Large intestine (tissue), 3 donors: Measurements from ENCODE around the gene STK32C. TPM values are rescaled to one million over a fixed set of nuclear protein-coding genes. Genes with fewer than 3 reads are reported as not detected.

Experiments used
- DNase-seq, 2 donors: peaks; one replicate each; pipeline versions ENCODE4 v3.0.0 to v3.0.0-alpha.2; 2013
- H3K27ac ChIP-seq: one replicate; pipeline ENCODE4 v1.5.1; 2013; ENCODE audit warnings: low read length
- H3K27me3 ChIP-seq: 2 replicates; pipeline ENCODE4 v1.6.1; 2013; ENCODE audit warnings: low read length; ENCODE audit not compliant: control insufficient read depth, insufficient read depth
- H3K36me3 ChIP-seq: 2 replicates; pipeline ENCODE4 v1.6.1; 2013; ENCODE audit warnings: low read length; ENCODE audit not compliant: control insufficient read depth, insufficient read depth
- H3K4me1 ChIP-seq: one replicate; pipeline ENCODE4 v1.6.1; 2013; ENCODE audit warnings: low read length; ENCODE audit not compliant: control insufficient read depth, insufficient read depth
- H3K4me3 ChIP-seq: one replicate; pipeline ENCODE4 v1.5.1; 2013; ENCODE audit warnings: low read length
- H3K9me3 ChIP-seq: one replicate; pipeline ENCODE4 v1.6.1; 2013; ENCODE audit warnings: mild to moderate bottlenecking, low read depth, low read length, moderate library complexity; ENCODE audit not compliant: control insufficient read depth
- WGBS: methylation state at CpG from one replicate; pipeline ENCODE4 v1.1.5; 2013; ENCODE audit warnings: low lambda C conversion rate; ENCODE audit not compliant: insufficient coverage; 5-methylcytosine and 5-hydroxymethylcytosine counted together
- polyA plus RNA-seq: library from polyadenylated mRNA; unstranded; fragments of 120-200 nt; gene quantifications from one replicate; pipeline ENCODE4 v1.2.1, GENCODE V29; 2013

Gene STK32C
- polyA plus RNA-seq, 1 donor, result 16.2 TPM

DNA sequence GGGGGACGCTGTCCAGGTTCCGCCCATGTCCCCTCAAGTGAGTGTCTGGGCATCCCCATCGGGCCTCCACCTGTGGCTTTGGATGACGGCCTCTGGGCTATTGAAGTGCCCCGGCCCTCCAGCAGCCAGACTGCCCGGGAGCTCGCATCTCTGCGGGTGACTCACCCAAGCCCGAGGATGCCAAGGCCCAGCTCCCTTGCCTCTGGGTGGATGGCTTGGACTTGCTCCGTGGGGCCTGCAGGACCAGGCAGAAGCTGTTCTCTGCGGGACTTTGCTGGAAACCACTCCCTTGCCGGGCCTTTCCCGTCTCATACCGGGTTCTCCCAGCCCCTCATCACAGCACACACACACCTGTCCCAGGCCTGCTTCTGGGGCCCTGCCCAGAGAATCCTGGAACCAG, 98.6 kb downstream of the STK32C start:
- 83% methylated on average over 1 of the region's 14 CpGs for WGBS
- no peak for DNase-seq
- H3K4me3 ChIP-seq, result no peak overlapping the region
- no peaks in the 10 kb centered on the region for H3K9me3 ChIP-seq
- H3K36me3 ChIP-seq, result no peaks in the 10 kb centered on the region
- no peaks in the 10 kb centered on the region for H3K4me1 ChIP-seq
- no peak overlapping the region for H3K27ac ChIP-seq
- no peaks in the 10 kb centered on the region for H3K27me3 ChIP-seq

DNA sequence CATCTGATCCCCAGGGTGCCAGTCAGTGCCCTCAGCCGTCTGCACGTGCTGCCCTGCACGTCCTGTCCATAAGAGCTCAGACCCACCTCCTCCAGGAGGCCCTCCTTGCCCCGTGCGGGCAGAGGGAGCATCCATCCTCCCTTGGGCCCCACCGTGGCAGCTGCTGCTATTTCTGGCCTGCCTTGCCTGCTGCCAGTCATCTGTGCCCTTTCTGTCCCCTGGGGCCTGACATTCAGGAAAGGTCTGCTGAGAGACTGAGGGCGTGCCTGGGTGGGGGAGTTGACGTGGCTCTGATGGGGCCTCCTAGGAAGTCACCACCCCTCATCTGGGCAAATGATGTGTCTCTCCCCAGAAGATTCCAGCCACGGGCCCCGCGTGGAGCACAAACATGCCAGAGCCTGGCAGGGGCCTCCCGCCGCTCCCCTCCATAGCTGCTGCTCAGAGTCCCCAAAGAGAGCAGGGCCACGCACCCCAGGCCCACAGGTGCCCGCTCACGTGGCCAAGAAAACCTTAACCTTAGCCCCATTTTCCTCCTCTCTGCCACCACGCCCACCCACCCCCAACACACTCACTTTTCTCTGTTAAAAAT, 99.2 kb downstream of the STK32C start:
- no peaks in the 10 kb centered on the region for H3K9me3 ChIP-seq
- H3K36me3 ChIP-seq, result no peaks in the 10 kb centered on the region
- H3K27me3 ChIP-seq, result no peaks in the 10 kb centered on the region
- no CpG with 5 or more reads among the region's 17 CpGs for WGBS
- H3K27ac ChIP-seq, result no peak overlapping the region
- no peaks in the 10 kb centered on the region for H3K4me1 ChIP-seq
- DNase-seq, result no peak
- no peak overlapping the region for H3K4me3 ChIP-seq

DNA sequence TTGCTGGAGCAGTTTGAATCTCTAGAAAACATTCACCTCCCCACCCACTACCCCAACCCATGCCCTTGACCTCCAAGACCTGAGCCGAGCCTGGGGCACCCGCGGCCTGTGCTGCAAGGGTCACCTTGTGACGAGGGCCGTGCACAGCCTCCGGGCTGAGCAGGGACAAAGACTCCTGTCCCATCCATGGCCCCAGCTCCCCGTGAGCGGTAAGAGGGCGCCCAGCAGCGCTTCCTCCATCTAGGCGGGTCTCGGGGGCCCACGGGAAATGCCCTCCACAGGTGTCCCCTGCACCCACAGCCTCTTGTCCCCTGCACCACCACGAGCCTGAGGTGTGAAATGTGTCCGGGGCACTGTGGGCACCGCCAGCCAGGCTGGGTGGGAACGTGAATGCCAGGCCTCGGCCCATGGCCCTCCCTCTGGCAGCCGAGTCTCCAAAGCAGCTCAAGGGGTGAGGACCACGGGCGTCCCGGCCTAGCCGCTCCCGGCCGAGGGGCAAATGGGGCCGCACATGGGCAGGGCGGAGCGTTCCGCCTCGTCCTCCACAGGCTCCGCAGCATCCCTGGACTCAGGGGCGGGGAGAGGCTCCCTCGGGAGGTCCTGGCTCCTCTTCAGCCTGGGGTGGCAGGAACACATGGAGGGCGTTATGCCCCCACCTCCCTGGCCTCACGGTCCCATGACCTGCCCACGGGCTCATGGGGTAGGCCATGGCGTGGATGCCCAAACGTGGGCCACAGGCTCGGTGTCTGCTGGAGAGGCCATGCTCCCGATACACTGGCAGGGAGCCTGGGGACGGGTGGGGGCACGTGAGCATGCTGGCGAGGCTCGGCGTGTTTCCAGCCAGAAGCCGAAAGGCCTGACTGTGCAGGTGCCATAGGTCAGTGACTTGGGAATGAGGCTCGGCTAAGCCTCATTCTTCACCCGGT, 100.0 kb downstream of the STK32C start:
- H3K36me3 ChIP-seq, result no peaks in the 10 kb centered on the region
- no peaks in the 10 kb centered on the region for H3K4me1 ChIP-seq
- no peak for DNase-seq
- H3K27me3 ChIP-seq, result no peaks in the 10 kb centered on the region
- no peaks in the 10 kb centered on the region for H3K9me3 ChIP-seq
- no peak overlapping the region for H3K27ac ChIP-seq
- WGBS, result no CpG with 5 or more reads among the region's 48 CpGs
- no peak overlapping the region for H3K4me3 ChIP-seq

DNA sequence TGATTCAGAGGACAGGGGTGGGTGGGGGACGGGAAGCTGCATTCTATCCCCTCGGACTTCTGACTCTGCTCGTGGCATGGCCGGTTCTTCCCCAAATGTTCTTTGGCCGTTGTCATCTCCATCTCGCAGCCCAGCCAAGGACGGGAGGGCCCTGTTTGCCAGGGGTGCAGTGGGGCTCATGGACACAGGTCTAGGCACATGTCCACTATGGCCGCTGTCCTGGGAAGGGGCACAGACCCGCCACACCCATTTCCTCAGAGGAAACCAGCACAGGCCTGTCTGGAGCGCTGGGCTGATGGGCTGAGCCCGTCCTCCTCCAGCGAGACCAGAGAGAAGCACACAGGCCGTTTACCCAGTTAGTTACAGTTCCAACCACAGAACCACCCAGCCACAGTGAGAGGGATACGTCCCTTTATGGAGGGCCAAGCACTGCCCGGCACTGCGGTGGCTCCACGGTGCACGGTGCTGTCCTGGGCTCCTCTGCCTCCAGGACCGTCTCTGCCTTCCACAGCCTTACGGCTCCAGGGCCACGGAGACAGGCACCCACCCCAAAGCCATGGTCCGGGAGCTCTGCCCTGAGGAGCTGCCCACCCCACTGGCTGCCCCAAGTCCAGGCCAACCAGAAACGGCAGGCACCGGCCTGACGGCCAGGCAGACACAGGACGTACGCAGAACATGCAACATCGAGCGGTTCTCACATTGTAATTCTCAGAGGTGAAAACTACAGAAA, 100.8 kb downstream of the STK32C start:
- Histone ChIP-seq H3K9me3 (no peaks in the 10 kb centered on the region), H3K4me1 (no peaks in the 10 kb centered on the region), H3K4me3 (no peak overlapping the region), H3K27ac (no peak overlapping the region), H3K36me3 (no peaks in the 10 kb centered on the region), H3K27me3 (no peaks in the 10 kb centered on the region)
- no peak for DNase-seq
- no CpG with 5 or more reads among the region's 29 CpGs for WGBS

DNA sequence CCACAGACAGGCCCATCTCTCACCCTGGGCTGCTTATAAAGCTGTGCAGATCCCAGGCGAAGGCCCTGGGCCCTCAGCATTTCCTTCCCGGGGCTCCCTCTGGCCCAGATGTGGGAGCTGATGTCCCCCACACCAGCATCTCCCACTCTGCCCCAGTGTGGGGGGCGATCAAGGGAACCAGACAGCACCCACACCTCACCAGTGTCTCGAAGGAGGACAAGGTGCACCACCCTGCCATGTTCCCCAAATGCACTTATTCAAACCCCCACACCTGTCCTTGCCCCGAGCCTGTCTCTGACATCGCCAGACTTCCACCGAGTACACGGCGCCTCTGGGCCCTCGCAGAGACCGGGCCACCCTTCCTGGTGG, 101.4 kb downstream of the STK32C start:
- DNase-seq, result no peak
- H3K27ac ChIP-seq, result no peak overlapping the region
- no peaks in the 10 kb centered on the region for H3K9me3 ChIP-seq
- H3K4me3 ChIP-seq, result no peak overlapping the region
- no CpG with 5 or more reads among the region's 11 CpGs for WGBS
- H3K4me1 ChIP-seq, result no peaks in the 10 kb centered on the region
- H3K27me3 ChIP-seq, result no peaks in the 10 kb centered on the region
- no peaks in the 10 kb centered on the region for H3K36me3 ChIP-seq

DNA sequence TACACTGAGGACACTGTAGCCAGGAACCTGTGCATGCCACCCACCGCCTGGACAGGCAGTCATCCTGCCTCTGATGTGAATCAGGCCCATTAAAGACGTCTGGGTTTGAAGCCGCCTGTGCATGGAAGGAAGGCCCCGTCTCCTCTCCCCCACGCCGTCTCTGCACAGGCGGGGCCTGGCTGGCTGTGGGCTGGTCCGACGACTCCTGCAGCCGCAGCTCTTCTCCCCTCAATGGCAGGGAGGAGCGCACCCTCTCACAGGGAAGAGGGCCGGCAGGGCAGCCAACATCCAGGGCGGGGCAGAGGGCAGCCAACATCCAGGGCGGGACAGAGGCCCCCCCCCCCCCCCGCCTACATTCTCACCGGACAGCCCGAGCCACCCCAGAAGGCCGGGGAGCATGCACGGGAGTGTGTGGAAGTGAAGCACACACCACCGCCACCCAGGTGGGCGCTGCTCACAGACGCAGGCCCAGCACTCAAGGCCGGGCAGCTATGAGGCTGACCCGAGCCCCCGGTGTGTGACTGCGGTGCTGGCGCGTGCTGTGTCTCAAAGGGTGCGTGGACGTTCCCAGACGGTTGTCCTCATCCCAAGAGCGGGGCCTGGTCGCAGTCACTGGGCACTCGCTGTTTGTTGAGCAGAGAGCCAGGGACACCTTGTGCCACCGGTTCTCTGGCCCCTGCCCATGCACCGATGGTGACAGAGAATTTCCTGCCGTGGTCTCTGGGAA, 101.9 kb downstream of the STK32C start:
- H3K27ac ChIP-seq, result no peak overlapping the region
- H3K27me3 ChIP-seq, result no peaks in the 10 kb centered on the region
- no peaks in the 10 kb centered on the region for H3K9me3 ChIP-seq
- no peaks in the 10 kb centered on the region for H3K36me3 ChIP-seq
- no peaks in the 10 kb centered on the region for H3K4me1 ChIP-seq
- WGBS, result no CpG with 5 or more reads among the region's 37 CpGs
- no peak overlapping the region for H3K4me3 ChIP-seq
- no peak for DNase-seq

DNA sequence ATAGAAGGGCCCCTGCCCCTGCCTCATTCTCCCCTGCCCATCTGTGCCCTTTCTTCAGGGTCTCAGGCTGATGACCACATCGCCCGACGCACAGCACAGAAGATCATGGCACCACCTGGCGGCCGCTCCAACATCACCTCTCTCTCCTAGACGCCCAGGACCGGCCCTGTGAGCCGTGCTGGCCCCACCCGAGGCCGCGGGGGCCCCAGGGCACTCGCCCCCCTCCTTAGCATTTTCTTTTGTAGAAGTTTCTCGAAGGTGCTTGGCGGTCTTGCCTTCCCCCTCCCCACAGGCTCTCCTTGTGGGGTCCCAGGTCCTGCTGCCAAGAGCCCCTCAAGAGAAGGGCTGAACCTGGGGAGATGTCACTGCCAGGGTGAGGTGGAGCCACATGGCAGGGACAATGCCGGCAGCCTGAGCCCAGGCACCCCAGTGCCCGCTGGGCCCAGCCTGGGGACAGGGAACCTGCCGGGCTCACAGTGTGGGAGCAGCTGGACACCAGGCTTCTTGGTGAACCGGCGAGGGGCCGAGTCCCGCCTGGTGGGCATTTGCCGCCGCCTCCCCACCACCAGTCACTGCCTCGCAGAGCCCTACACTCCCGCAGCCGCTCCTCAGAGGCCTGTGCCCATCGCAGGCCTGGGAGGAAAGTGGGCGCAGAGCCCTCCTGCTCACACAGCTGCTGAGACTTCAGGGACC, 102.8 kb downstream of the STK32C start:
- Histone ChIP-seq H3K27ac (no peak overlapping the region), H3K9me3 (no peaks in the 10 kb centered on the region), H3K27me3 (no peaks in the 10 kb centered on the region), H3K36me3 (no peaks in the 10 kb centered on the region), H3K4me3 (no peak overlapping the region), H3K4me1 (no peaks in the 10 kb centered on the region)
- no CpG with 5 or more reads among the region's 28 CpGs for WGBS
- no peak for DNase-seq

DNA sequence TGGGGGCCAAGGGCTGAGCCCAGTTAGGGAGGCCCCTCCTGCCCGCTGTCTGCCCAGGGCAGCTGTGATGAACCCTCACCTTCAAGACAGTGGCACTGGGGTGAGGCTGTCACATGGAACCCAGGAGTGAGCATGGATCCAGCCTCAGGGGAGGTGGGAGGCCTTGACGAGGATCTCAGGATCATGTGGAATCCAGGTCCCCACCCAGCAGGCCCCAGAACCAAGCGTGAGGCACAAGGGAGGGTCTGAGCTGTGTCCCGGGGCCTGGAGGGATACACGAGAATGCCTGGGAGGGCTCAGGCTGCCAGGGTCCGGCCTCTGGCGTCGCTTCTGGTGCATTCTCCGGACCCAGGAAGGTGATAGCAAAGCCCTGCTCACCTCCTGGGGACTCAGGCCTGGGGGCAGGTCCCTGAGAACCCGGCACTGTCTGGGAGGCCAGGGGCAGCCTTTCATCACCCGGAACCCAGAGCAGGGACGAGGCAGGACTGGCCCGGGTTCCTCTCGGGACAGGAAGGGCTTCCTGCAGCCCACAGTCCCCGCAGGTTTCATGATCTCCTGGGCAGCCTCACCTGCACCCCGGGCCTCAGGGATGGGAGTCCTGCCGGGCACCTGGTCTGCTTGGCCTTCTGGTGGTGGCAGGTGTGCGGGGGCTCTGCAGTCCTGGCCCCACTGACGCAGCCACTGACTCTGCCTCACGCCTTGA, 103.5 kb downstream of the STK32C start:
- H3K27me3 ChIP-seq, result no peaks in the 10 kb centered on the region
- WGBS, result no CpG with 5 or more reads among the region's 20 CpGs
- no peaks in the 10 kb centered on the region for H3K4me1 ChIP-seq
- H3K36me3 ChIP-seq, result no peaks in the 10 kb centered on the region
- no peaks in the 10 kb centered on the region for H3K9me3 ChIP-seq
- no peak overlapping the region for H3K27ac ChIP-seq
- no peak overlapping the region for H3K4me3 ChIP-seq
- DNase-seq, result no peak

DNA sequence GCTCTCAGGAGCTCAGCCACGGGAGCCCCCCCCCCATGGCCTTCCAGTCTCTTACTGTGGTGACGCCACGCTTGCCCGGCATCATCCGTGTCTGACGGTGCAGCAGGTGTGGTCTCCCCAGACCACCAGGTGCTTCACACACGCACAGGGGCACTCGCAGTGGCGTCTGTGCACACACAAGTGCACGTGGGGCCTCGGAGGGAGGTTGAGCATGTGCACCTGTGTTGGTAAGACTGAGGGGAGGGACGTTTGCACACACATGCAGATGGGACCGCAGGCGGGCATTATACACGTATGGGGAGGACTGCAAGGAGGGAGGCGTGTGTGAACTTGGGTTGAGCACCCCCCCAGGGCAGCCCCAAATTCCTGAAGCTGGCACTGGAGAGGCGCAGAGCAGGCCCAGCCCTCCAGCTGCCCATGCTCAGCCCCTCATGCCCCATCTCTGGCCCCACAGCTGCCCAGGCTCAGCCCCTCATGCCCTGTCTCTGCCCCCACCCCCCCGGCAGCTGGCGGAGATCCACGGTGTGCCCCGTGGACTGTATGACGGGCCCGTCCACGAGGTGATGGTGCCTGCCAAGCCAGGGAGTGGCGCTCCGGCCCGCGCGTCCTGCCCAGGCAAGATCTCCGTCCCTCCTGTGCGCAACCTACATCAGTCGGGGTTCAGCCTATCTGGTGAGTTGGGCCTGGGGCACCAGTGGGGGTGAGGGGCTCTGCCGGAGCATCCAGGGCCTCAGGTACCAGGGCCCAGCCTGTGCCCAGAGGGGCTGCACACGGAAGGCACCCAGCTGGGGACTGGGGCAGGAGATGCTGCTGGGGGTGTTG, 104.3 kb downstream of the STK32C start:
- Histone ChIP-seq H3K27ac (no peak overlapping the region), H3K27me3 (no peaks in the 10 kb centered on the region), H3K4me3 (no peak overlapping the region), H3K9me3 (no peaks in the 10 kb centered on the region), H3K4me1 (no peaks in the 10 kb centered on the region), H3K36me3 (no peaks in the 10 kb centered on the region)
- DNase-seq, result no peak
- WGBS, result no CpG with 5 or more reads among the region's 34 CpGs
